ENCODE measurements around the gene CD81.
"Not testable (repeated sequence)": the region's sequence is repeated elsewhere in the genome, so short reads cannot be mapped to it uniquely, and the experiment has no call there.

The CD81 gene, protein sequence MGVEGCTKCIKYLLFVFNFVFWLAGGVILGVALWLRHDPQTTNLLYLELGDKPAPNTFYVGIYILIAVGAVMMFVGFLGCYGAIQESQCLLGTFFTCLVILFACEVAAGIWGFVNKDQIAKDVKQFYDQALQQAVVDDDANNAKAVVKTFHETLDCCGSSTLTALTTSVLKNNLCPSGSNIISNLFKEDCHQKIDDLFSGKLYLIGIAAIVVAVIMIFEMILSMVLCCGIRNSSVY

DNA sequence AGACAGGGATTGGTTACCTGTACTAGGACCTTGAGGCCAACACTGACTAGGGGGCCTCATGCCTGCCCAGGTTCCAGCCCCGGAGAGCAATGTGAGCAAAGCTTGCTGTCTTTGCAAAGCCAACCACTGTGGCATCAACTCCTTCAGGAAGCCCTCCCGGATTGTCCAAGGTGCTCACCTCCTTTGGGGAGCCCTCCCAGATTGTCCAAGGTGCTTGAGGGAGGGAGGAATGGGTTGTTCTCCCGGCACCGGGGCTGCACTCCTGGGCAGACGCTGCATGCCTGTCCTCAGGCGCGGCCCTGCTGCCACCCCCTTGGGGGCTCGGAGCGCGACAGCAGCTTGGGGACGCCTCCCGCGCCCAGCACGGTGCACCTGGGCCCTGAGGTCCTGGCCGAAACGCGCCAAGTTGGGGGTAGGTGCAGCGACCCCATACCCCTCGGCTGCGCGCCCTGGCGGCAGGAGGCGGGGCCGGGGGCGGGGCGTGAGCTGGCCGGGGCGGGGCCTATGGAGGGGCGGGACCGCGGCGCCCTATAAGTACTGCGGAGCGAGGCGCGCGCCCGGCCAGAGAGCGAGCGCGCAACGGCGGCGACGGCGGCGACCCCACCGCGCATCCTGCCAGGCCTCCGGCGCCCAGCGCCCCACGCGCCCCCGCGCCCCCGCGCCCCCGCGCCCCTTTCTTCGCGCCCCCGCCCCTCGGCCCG is at the start of gene CD81:
Gene CD81 (plus strand): TSS at position 560 of the 701 bp plus-strand sequence. CDS start 240 bp downstream, outside the sequence.
- DNase-seq = peak in 37 of 58 donors; percentile 20 to 73 (median 50)

GRCh38 chr11:2328021-2328420 is 49.1 kb upstream of the CD81 start:
- DNase-seq = peak in 9 of 58 donors; percentile 14 to 63 (median 33)

GRCh38 chr11:2328656-2329354 is 48.3 kb upstream of the CD81 start:
- DNase-seq = no peak

DNA sequence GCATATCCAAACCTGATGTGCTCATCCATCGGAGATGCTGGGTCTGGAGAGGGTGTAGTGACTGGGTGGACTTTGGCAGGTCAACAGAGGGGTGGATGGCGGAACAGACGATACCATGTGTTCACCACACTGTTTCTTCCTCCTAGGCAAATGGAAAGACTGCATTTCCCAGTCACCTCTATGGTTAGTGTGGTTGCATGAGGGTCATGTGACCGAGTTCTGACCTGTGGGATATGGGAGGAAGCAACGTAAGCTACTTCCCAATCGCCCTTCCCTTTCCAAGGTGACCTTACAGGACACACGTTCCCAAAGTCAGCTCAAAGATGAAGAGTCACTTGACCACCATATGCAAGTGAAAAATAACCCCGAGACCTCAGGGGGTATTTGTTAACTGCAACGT is 47.6 kb upstream of the CD81 start:
- no peak for DNase-seq

DNA sequence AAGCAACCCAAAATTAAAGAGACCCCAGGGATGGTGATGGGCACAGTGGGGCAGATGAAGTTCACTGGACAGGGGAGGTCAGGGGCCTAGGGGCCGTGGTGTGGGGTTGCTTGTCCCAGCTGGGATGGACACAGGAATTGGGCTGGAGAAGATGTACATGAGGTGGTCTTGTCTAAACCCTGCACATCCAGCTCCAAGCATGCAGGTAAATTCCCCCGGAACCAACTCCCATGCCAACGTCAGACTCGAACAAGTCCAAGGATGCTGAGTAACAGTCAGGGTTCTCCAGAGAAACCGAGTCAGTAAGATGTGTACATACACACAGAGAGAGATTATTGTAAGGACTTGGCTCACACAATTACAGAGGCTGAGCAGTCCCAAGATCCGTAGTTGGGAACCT is 46.4 kb upstream of the CD81 start:
- no peak for DNase-seq

DNA sequence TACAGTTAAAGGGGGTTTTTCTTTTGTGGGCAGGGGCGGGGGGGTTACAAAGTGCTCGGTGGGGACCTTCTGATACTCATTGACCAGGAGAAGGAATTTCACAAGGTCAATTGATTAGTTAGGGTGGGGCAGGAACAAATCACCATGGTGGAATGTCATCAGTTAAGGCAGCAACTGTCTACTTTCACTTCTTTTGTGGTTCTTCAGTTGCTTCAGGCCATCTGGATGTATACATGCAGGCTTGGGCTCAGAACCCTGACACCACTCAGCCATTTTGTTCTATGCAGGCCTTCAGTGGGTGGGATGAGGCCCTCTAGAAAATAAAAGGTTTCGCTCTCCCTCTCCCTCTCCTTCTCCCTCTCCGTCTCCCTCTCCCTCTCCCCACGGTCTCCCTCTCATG is 45.7 kb upstream of the CD81 start:
- no peak for DNase-seq

- not testable (repeated sequence) for DNase-seq
These were observed 44.5 kb upstream of the CD81 start for GRCh38 chr11:2332569-2332968.

DNA sequence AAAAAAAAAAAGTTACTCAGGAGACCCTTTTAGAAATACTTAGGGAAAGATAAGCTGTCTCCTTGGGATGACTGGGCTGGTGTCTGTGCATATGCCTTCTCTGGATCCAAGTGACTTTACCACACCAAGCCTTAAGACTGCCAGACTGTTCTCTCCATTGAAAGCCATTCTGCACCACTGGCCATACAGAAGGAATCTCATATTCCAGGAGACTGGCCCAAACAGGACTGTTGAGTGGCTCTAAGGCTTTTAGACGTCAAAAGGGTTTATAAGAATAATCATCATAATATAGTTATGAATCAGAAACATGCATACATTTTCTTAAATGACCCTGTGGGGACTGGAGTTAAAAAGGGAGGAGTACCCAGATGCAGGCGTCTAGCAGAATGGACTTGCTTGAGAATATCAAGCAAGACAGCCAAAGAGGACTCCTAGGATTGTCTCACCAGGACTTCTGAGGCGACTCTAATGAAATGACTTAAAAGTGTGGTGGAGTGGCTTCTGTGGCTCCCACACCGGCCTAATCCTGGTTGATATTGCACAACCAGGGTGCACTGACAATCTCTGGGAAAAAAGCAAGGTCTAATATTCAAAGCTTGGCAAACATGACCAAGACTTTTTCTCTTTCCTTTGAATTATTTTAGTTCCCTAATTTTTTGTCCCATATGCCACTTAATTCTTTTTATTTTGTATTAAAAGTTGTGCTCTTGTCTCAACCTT is 43.5 kb upstream of the CD81 start:
- DNase-seq = not testable (repeated sequence)

- not testable (repeated sequence) for DNase-seq
These were observed 41.8 kb upstream of the CD81 start for GRCh38 chr11:2335286-2335685.

- not testable (repeated sequence) for DNase-seq
These were observed 38.4 kb upstream of the CD81 start for GRCh38 chr11:2338760-2339159.

DNA sequence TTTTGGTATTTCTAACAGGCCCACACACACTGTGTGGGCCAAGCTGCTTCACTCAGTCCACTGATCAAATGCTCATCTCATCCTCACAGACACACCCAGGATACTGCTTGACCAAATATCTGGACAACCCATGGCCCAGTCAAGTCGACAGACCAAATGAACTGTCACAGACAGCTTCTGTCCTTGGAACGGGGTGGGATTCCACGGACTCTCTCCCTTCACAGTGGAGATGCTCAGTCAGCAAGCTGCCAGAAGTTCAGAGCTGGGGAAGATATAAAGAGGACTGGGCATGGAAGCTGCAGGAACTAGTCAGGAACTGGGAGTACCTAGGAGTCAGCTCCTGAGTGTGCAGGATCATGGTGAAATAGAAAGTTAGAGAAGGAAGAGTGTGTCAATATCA is 34.6 kb upstream of the CD81 start:
- no peak for DNase-seq

GRCh38 chr11:2342981-2343380 is 34.1 kb upstream of the CD81 start:
- no peak for DNase-seq

DNA sequence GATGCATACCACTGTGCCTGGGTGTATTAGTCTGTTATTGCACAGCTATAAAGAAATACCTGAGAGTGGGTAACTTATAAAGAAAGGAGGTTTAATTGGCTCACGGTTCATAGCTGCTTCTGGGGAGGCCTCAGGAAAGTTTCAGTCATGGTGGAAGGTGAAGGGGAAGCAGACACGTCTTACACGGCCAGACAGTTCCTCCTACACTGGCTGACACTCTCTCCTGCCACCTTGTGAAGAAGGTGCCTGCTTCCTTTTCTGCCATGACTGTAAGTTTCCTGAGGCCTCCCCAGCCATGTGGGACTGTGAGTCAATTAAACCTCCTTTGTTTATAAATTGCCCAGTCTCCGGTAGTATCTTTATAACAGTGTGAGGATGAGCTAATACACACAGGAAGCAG is 33.6 kb upstream of the CD81 start:
- no peak for DNase-seq

DNA sequence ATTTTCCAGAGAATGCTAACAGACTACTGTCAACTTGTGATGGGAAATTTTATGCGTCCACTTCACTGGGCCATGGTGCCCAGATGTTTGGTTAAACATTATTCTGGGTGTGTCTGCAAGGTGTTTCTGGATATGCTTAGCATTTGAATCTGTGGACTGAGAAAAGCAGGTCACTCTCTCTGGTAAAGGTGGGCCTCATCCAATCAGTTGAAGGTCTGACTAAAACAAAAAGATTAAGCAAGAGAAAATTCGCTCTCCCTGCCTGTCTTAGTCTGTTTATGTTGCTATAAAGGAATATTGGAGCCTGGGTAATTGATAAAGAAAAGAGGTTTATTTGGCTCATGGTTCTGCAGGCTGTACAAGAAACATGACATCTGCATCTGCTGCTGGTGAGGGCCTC is 32.1 kb upstream of the CD81 start:
- DNase-seq = no peak

DNA sequence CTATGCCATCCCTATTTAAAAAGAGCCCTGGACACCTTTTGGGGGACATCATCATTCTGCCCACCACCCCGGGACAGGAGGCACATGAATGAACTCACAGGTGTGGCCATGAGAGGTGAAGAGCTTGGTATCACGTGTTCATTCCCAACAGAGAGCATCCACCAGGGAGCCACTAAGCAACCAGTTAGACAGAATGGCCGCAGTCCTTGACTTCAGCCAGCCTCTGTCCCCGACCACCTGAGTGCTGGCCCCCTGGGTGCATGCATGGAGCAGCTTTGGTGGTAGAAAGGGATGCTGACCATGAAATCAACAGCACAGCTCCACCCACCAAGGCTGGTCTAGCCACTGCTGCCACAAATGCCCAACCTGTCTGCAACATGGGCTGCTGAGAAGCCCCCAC is 31.1 kb upstream of the CD81 start:
- DNase-seq = no peak

DNA sequence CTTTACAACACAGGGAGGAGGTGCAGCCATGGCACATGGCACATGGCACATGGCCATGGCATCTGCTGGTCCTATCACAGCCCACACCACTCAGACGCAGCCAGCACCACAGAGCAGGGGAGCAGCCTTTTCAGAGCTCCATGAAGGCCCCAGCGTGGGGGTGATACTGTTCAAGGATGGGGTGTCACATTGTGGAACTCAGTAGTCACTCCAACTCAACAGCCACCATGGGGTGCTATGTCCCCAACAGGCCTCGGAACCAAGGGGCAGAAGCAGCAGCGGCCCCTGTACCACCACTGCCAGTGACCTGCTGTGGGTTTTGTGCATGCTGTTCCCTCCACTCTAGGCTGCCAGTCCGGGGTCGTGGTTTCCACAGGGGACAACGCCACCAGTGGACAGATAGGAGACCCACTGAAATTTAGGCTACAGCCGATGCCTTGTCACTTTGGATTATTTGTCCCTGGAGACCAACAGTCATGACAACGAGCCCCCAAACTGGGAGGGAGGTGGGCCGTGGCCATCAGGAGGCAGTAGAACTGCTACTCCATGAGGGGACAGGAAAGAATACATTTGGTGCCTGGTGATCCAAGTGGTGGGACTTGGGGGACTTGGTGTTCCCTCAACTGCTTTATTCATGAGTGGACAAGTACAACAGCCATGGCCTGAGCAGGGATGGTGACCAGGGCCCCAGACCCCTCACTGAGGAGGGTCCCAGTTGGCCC is 30.4 kb upstream of the CD81 start:
- no peak for DNase-seq

DNA sequence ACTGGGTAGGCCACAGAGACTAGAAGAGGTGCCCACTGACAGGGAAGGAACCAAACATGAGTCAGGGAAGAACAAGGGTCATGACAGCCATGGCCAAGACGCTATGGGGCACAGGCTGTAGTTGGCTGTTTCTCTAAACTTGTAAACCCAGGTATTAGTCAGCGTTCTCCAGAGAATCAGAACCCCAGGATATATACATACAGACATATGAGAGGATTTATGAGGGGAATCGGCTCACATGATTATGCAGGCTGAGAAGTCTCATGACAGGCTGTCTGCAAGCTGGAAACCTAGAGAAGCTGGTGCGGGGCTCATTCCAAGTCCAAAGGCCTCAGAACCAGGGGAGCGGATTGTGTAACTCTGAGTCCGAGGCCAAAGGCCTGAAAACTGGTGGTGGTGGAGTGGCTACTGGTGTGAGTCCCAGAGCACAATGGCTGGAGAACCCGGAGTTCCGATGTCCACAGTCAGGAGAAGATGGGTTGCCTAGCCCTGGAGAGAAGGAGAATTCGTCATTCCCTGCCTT is 29.7 kb upstream of the CD81 start:
- no peak for DNase-seq

- no peak for DNase-seq
These were observed 28.1 kb upstream of the CD81 start for GRCh38 chr11:2348986-2349385.

- DNase-seq = no peak
These were observed 25.4 kb upstream of the CD81 start for GRCh38 chr11:2351701-2352100.

GRCh38 chr11:2352420-2352819 is 24.7 kb upstream of the CD81 start:
- no peak for DNase-seq

Measured in anterior cingulate cortex (tissue), 58 donors.